H9 (cell line): ENCODE results near the gene LIM2. TPM values are rescaled to one million over a fixed set of nuclear protein-coding genes. Genes with fewer than 3 reads are reported as not detected.

ENCODE experiments used
- DNase-seq: peaks from one replicate; pipeline ENCODE4 v3.0.0-alpha.2; 2017
- H2AFZ ChIP-seq: one replicate; pipeline ENCODE4 v1.6.1; 2013; ENCODE audit warnings: mild to moderate bottlenecking, low read length, control low read depth, moderate library complexity
- H2AK5ac ChIP-seq: 2 replicates; pipeline ENCODE4 v1.6.1; 2013; ENCODE audit warnings: low read length, control low read depth, mixed read lengths; ENCODE audit not compliant: insufficient read length
- H2BK120ac ChIP-seq: one replicate; pipeline ENCODE4 v1.6.1; 2013; ENCODE audit warnings: low read depth, mild to moderate bottlenecking, low read length, control low read depth, inconsistent platforms; ENCODE audit not compliant: poor library complexity, severe bottlenecking
- H2BK12ac ChIP-seq: 2 replicates; pipeline ENCODE4 v1.6.1; 2013; ENCODE audit warnings: low read length, control low read depth, mixed read lengths, low read depth; ENCODE audit not compliant: insufficient read length
- H2BK15ac ChIP-seq: 2 replicates; pipeline ENCODE4 v1.6.1; 2013; ENCODE audit warnings: low read depth, low read length, control low read depth
- H2BK20ac ChIP-seq: one replicate; pipeline ENCODE4 v1.6.1; 2013; ENCODE audit warnings: low read depth, mild to moderate bottlenecking, low read length, control low read depth, inconsistent platforms; ENCODE audit not compliant: poor library complexity, severe bottlenecking
- H2BK5ac ChIP-seq: 2 replicates; pipeline ENCODE4 v1.6.1; 2013; ENCODE audit warnings: low read length, control low read depth, mixed read lengths; ENCODE audit not compliant: insufficient read length
- H3K14ac ChIP-seq: 2 replicates; pipeline ENCODE4 v1.6.1; 2013; ENCODE audit warnings: low read length, control low read depth; ENCODE audit not compliant: insufficient read depth
- H3K18ac ChIP-seq: 2 replicates; pipeline ENCODE4 v1.6.1; 2013; ENCODE audit warnings: low read depth, mild to moderate bottlenecking, mixed read lengths, low read length, control low read depth; ENCODE audit not compliant: insufficient read length
- H3K23ac ChIP-seq: 2 replicates; pipeline ENCODE4 v1.6.1; 2013; ENCODE audit warnings: low read length, control low read depth, mixed read lengths, low read depth; ENCODE audit not compliant: insufficient read length
- H3K23me2 ChIP-seq: 2 replicates; pipeline ENCODE4 v1.6.1; 2013; ENCODE audit warnings: low read depth, mild to moderate bottlenecking, mixed read lengths, low read length, control low read depth; ENCODE audit not compliant: insufficient read length, poor library complexity, severe bottlenecking
- H3K27ac ChIP-seq: 2 replicates; pipeline ENCODE4 v1.5.1; 2013; ENCODE audit warnings: low read length, control low read depth, mixed read lengths, low read depth; ENCODE audit not compliant: insufficient read length
- H3K27me3 ChIP-seq: 2 replicates; pipeline ENCODE4 v1.6.1; 2013; ENCODE audit warnings: low read length, control low read depth, inconsistent platforms; ENCODE audit not compliant: insufficient read depth
- H3K4ac ChIP-seq: 2 replicates; pipeline ENCODE4 v1.6.1; 2013; ENCODE audit warnings: low read depth, mild to moderate bottlenecking, control low read depth, inconsistent platforms, low read length, moderate library complexity
- H3K4me1 ChIP-seq: 2 replicates; pipeline ENCODE4 v1.6.1; 2013; ENCODE audit warnings: low read length, control low read depth, inconsistent platforms; ENCODE audit not compliant: insufficient read depth
- H3K4me2 ChIP-seq: 2 replicates; pipeline ENCODE4 v1.6.1; 2013; ENCODE audit warnings: low read length, control low read depth, mixed read lengths; ENCODE audit not compliant: insufficient read length, insufficient read depth
- H3K56ac ChIP-seq: 2 replicates; pipeline ENCODE4 v1.6.1; 2013; ENCODE audit warnings: low read depth, mild to moderate bottlenecking, mixed read lengths, low read length, control low read depth; ENCODE audit not compliant: insufficient read length
- H3K79me1 ChIP-seq: 2 replicates; pipeline ENCODE4 v1.6.1; 2013; ENCODE audit warnings: low read depth, mild to moderate bottlenecking, moderate library complexity, low read length, control low read depth, inconsistent platforms; ENCODE audit not compliant: insufficient read depth, poor library complexity, severe bottlenecking
- H3K79me2 ChIP-seq: 2 replicates; pipeline ENCODE4 v1.6.1; 2013; ENCODE audit warnings: low read length, control low read depth, inconsistent platforms; ENCODE audit not compliant: insufficient read depth
- H3K9ac ChIP-seq: 2 replicates; pipeline ENCODE4 v1.6.1; 2013; ENCODE audit warnings: low read length, control low read depth, mixed read lengths; ENCODE audit not compliant: insufficient read length; ENCODE audit errors: extremely low read depth
- H3K9me3 ChIP-seq: one replicate; pipeline ENCODE4 v1.6.1; 2013; ENCODE audit warnings: low read depth, low read length, inconsistent platforms; ENCODE audit not compliant: control insufficient read depth
- H3T11ph ChIP-seq: one replicate; pipeline ENCODE4 v1.6.1; 2013; ENCODE audit warnings: mild to moderate bottlenecking, low read length, control low read depth, inconsistent platforms
- H4K20me1 ChIP-seq: one replicate; pipeline ENCODE4 v1.6.1; 2013; ENCODE audit not compliant: control insufficient read depth, insufficient read length, insufficient read depth
- H4K5ac ChIP-seq: 2 replicates; pipeline ENCODE4 v1.6.1; 2013; ENCODE audit warnings: low read depth, mild to moderate bottlenecking, mixed read lengths, low read length, control low read depth; ENCODE audit not compliant: insufficient read length
- H4K8ac ChIP-seq: replicated peaks from 2 replicates; pipeline ENCODE4 v1.6.1; 2013; ENCODE audit warnings: low read length, control low read depth, mixed read lengths, low read depth; ENCODE audit not compliant: insufficient read length
- H4K91ac ChIP-seq: 2 replicates; pipeline ENCODE4 v1.6.1; 2013; ENCODE audit warnings: low read depth, mild to moderate bottlenecking, moderate library complexity, mixed read lengths, low read length, control low read depth; ENCODE audit not compliant: insufficient read length
- H3K27ac Mint-ChIP-seq, 3 experiments: 2 replicates in 2 of 3; 3 replicates in 1 of 3; pipeline ENCODE4 v1.8.0; 2020 to 2021; ENCODE audit warnings: mixed read lengths in 3 of 3, mild to moderate bottlenecking in 1 of 3, moderate library complexity in 1 of 3
- H3K27me3 Mint-ChIP-seq: 2 replicates; pipeline ENCODE4 v1.8.0; 2021; ENCODE audit warnings: low read depth, mild to moderate bottlenecking, moderate library complexity, mixed read lengths
- H3K36me3 Mint-ChIP-seq, 3 experiments: 2 replicates in 2 of 3; 3 replicates in 1 of 3; pipeline ENCODE4 v1.8.0; 2020 to 2021; ENCODE audit warnings: low read depth in 3 of 3, mixed read lengths in 3 of 3; ENCODE audit not compliant: insufficient read depth in 1 of 3
- H3K4me1 Mint-ChIP-seq, 2 experiments: 2 replicates each; pipeline ENCODE4 v1.8.0; 2020; ENCODE audit warnings: mixed read lengths in 2 of 2
- H3K4me3 Mint-ChIP-seq, 2 experiments: 2 replicates in 1 of 2; 3 replicates in 1 of 2; pipeline ENCODE4 v1.8.0; 2020 to 2021; ENCODE audit warnings: mild to moderate bottlenecking in 2 of 2, mixed read lengths in 2 of 2, moderate library complexity in 1 of 2
- H3K9me3 Mint-ChIP-seq, 2 experiments: 2 replicates in 1 of 2; 3 replicates in 1 of 2; pipeline ENCODE4 v1.8.0; 2020; ENCODE audit warnings: mild to moderate bottlenecking in 2 of 2, mixed read lengths in 2 of 2, moderate library complexity in 1 of 2
- WGBS: extraction: QIAGEN DNeasy Blood & Tissue Kit; methylation state at CpG from one replicate; pipeline ENCODE4 v1.1.7; 2013; ENCODE audit warnings: missing lambda C conversion rate, low lambda C conversion rate, mixed read lengths; ENCODE audit not compliant: insufficient read length; ENCODE audit errors: extremely low coverage; 5-methylcytosine and 5-hydroxymethylcytosine counted together
- total RNA-seq: library from RNA; stranded (reverse); gene quantifications from 2 replicates; pipeline ENCODE4 v1.2.1, GENCODE V29; 2021
- TF ChIP-seq, protein P1 (sequence below): fragments of 200-600 bp; sonication (generic); conservative IDR thresholded peaks from 3 replicates; pipeline ENCODE4 v1.8.0; 2021; ENCODE audit warnings: antibody characterized with exemption, mild to moderate bottlenecking

Gene LIM2
- total RNA-seq, 1 experiment from 2014 or later: not detected

DNA sequence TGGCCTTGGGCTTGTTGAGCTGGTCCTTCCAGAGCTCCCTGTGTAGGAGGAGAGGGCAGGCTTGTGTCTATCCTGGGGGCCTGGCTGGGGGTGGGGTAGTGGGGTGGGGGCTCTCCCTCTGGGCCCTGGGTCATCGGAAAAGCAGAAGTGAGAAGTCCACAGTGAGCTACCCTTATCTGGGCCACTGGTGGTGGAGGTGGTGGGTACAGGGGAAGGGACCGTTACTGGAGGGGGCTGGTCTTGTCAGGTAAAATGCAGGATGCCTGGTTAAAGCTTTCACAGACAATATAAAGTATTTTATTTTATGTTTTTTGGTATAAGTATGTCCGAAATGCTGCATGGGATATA is 30.0 kb upstream of the LIM2 start:
- TF ChIP-seq, protein P1, sequence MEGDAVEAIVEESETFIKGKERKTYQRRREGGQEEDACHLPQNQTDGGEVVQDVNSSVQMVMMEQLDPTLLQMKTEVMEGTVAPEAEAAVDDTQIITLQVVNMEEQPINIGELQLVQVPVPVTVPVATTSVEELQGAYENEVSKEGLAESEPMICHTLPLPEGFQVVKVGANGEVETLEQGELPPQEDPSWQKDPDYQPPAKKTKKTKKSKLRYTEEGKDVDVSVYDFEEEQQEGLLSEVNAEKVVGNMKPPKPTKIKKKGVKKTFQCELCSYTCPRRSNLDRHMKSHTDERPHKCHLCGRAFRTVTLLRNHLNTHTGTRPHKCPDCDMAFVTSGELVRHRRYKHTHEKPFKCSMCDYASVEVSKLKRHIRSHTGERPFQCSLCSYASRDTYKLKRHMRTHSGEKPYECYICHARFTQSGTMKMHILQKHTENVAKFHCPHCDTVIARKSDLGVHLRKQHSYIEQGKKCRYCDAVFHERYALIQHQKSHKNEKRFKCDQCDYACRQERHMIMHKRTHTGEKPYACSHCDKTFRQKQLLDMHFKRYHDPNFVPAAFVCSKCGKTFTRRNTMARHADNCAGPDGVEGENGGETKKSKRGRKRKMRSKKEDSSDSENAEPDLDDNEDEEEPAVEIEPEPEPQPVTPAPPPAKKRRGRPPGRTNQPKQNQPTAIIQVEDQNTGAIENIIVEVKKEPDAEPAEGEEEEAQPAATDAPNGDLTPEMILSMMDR: no peak
- H3K9me3 Mint-ChIP-seq: peaks cover 2% of the 10 kb centered on the region in 2 experiments; a peak in 2 of 5 replicates

More for the DNA sequence above, 30.0 kb upstream of the LIM2 start:
- H2BK120ac ChIP-seq: no peak overlapping the region
- H3K79me2 ChIP-seq: no peaks in the 10 kb centered on the region
- H3K56ac ChIP-seq: no peak overlapping the region
- H3K23me2 ChIP-seq: peaks cover 6% of the 10 kb centered on the region
- no peak overlapping the region for H3K9ac ChIP-seq
- H3K27me3 ChIP-seq: no peaks in the 10 kb centered on the region; the same call in 1 of the 2 replicates
- no peaks in the 10 kb centered on the region for H3K9me3 ChIP-seq
- Mint-ChIP-seq H3K27ac (no peak overlapping the region), H3K4me1 (peaks cover 7 to 18% of the 10 kb centered on the region in 2 experiments; a peak in 3 of 4 replicates), H3K4me3 (no peak overlapping the region), H3K36me3 (peaks cover 0 to 16% (median 0%) of the 10 kb centered on the region in 3 experiments; a peak in 1 of 7 replicates), H3K27me3 (peaks cover 28% of the 10 kb centered on the region)
- no peak overlapping the region for H2BK15ac ChIP-seq
- no peaks in the 10 kb centered on the region for H4K20me1 ChIP-seq
- H3K4me1 ChIP-seq: no peaks in the 10 kb centered on the region
- H3K18ac ChIP-seq: no peak overlapping the region
- no peak overlapping the region for H2AFZ ChIP-seq
- no peak overlapping the region for H3K14ac ChIP-seq
- H3K27ac ChIP-seq: no peak overlapping the region
- H3K4ac ChIP-seq: no peak overlapping the region
- no CpG with 5 or more reads among the region's 3 CpGs for WGBS
- H2BK5ac ChIP-seq: no peak overlapping the region
- no peak for DNase-seq
- no peak overlapping the region for H2BK12ac ChIP-seq
- H2BK20ac ChIP-seq: no peak overlapping the region
- no peak overlapping the region for H4K91ac ChIP-seq
- no peak overlapping the region for H3K23ac ChIP-seq
- no peak overlapping the region for H3T11ph ChIP-seq
- no peak overlapping the region for H4K5ac ChIP-seq
- no peak overlapping the region for H3K4me2 ChIP-seq
- no peak overlapping the region for H2AK5ac ChIP-seq
- no peak overlapping the region for H4K8ac ChIP-seq
- H3K79me1 ChIP-seq: no peaks in the 10 kb centered on the region
